RWPE2 (cell line): ENCODE measurements around the gene TTLL8.

Experiments
- ATAC-seq: fragments of 200-7000 bp; cut with Tn5 transposase; 3 replicates; pipeline ENCODE4 v1.9.1; 2021; ENCODE audit warnings: low read depth
- DNase-seq: peaks from one replicate; pipeline ENCODE4 v3.0.0-alpha.2; 2020; ENCODE audit warnings: low spot score
- H3K27ac ChIP-seq: fragments of 450-650 bp; 2 replicates; pipeline ENCODE4 v1.5.1; 2017; ENCODE audit warnings: mild to moderate bottlenecking; ENCODE audit not compliant: poor library complexity, severe bottlenecking
- H3K27me3 ChIP-seq: fragments of 250-450 bp; sonication (Bioruptor Pico); 2 replicates; pipeline ENCODE4 v1.5.1; 2021; ENCODE audit warnings: mild to moderate bottlenecking, moderate library complexity; ENCODE audit not compliant: insufficient read depth, poor library complexity, severe bottlenecking
- H3K36me3 ChIP-seq: fragments of 250-450 bp; sonication (Bioruptor Pico); 2 replicates; pipeline ENCODE4 v1.5.1; 2020; ENCODE audit warnings: low read depth, mild to moderate bottlenecking, moderate library complexity
- H3K4me1 ChIP-seq: fragments of 250-450 bp; sonication (Bioruptor Pico); 2 replicates; pipeline ENCODE4 v1.5.1; 2021; ENCODE audit warnings: mild to moderate bottlenecking, moderate library complexity; ENCODE audit not compliant: insufficient read depth, poor library complexity, severe bottlenecking
- H3K4me3 ChIP-seq: fragments of 250-450 bp; sonication (Bioruptor Pico); 2 replicates; pipeline ENCODE4 v1.5.1; 2021; ENCODE audit warnings: mild to moderate bottlenecking, moderate library complexity; ENCODE audit not compliant: severe bottlenecking
- H3K9me3 ChIP-seq: fragments of 250-450 bp; sonication (Bioruptor Pico); 2 replicates; pipeline ENCODE4 v1.5.1; 2021; ENCODE audit warnings: mild to moderate bottlenecking, moderate library complexity; ENCODE audit not compliant: severe bottlenecking
- CTCF ChIP-seq: fragments of 450-650 bp; IDR thresholded peaks from one replicate; pipeline ENCODE4 v1.5.1; 2017; ENCODE audit warnings: mild to moderate bottlenecking, moderate library complexity; ENCODE audit not compliant: poor library complexity, severe bottlenecking

TTLL8 gene

GRCh38 chr22:50082961-50083461 is 24.9 kb upstream of the TTLL8 start:
- no peaks in the 10 kb centered on the region for H3K9me3 ChIP-seq
- no peak for DNase-seq
- ATAC-seq, result peak; percentile 72
- H3K4me3 ChIP-seq, result no peak overlapping the region
- no peaks in the 10 kb centered on the region for H3K36me3 ChIP-seq
- H3K27me3 ChIP-seq, result no peaks in the 10 kb centered on the region
- H3K4me1 ChIP-seq, result peaks cover 10% of the 10 kb centered on the region
- no peak overlapping the region for H3K27ac ChIP-seq
- TF ChIP-seq CTCF, result no peak

- no peak for TF ChIP-seq CTCF
These were observed 24.2 kb upstream of the TTLL8 start for GRCh38 chr22:50082197-50082715.

GRCh38 chr22:50081426-50082196 is 23.5 kb upstream of the TTLL8 start:
- ATAC-seq (no peak), DNase-seq (no peak)
- Histone ChIP-seq H3K27ac (no peak overlapping the region), H3K27me3 (no peaks in the 10 kb centered on the region), H3K9me3 (no peaks in the 10 kb centered on the region), H3K4me1 (peaks cover 10% of the 10 kb centered on the region), H3K4me3 (no peak overlapping the region), H3K36me3 (no peaks in the 10 kb centered on the region)
- no peak for TF ChIP-seq CTCF

More at GRCh38 chr22:50082197-50082715, 24.2 kb upstream of the TTLL8 start:
- Histone ChIP-seq H3K9me3 (no peaks in the 10 kb centered on the region), H3K27me3 (no peaks in the 10 kb centered on the region), H3K27ac (no peak overlapping the region), H3K4me3 (no peak overlapping the region), H3K4me1 (peaks cover 10% of the 10 kb centered on the region), H3K36me3 (no peaks in the 10 kb centered on the region)
- ATAC-seq (no peak), DNase-seq (no peak)

- Histone ChIP-seq H3K4me3 (no peak overlapping the region), H3K9me3 (no peaks in the 10 kb centered on the region), H3K27me3 (no peaks in the 10 kb centered on the region), H3K27ac (no peak overlapping the region), H3K36me3 (no peaks in the 10 kb centered on the region), H3K4me1 (peaks cover 10% of the 10 kb centered on the region)
- ATAC-seq, result no peak
- no peak for TF ChIP-seq CTCF
- DNase-seq, result no peak
These were observed 22.0 kb upstream of the TTLL8 start for GRCh38 chr22:50080077-50080465.

GRCh38 chr22:50078761-50079160 is 20.7 kb upstream of the TTLL8 start:
- no peaks in the 10 kb centered on the region for H3K9me3 ChIP-seq
- no peaks in the 10 kb centered on the region for H3K27me3 ChIP-seq
- ATAC-seq (no peak), DNase-seq (no peak)
- no peaks in the 10 kb centered on the region for H3K36me3 ChIP-seq
- H3K4me1 ChIP-seq, result peaks cover 10% of the 10 kb centered on the region
- H3K4me3 ChIP-seq, result no peak overlapping the region
- H3K27ac ChIP-seq, result no peak overlapping the region
- TF ChIP-seq CTCF, result no peak
